ACHN (cell line): ENCODE results near the gene SUSD4.

ENCODE experiments used
- DNase-seq: peaks from one replicate; pipeline ENCODE4 v3.0.0-alpha.2; 2015
- in situ Hi-C: cut with HindIII; loops from 2 replicates; pipeline ENCODE4 v1.10.0; 2017; ENCODE audit warnings: low sequenced_read_pairs, low pct_ligation_motif_present, low pct_unique_long_range_greater_than_20kb

SUSD4 gene

DNA sequence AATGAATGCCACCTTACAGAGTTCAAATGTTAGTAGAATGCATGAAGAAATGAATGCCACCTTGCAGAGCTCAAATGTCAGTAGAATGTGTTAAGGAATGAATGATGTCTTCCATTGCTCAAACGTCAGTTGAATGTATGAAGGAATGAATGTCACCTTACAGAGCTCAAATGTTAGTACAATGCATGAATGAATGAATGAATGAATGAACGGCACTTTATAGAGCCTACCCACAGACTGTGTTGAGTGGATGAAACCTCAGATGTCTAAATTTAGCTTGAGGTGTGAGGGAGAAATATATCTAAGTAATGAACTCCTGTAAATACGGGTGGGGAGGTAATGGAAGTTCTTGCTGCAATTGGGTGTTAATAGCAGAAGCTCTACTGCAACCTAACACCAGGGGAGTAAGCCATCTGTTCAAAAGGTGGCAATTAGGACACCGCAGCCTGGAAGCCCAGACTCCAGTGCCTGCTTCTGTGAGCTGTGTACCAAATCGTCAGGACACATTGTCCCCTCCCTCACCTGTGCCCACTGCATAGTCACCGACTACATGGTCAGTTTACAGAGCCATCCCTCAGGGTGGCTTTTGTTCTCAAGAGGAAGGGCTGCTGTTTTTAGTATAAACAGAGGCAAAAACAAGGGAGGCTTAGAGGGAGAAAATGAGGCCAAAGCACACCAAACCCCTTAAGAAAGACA lies 26.7 kb downstream of the SUSD4 start:
- in situ Hi-C loops = no loop called here
- DNase-seq = no peak

DNA sequence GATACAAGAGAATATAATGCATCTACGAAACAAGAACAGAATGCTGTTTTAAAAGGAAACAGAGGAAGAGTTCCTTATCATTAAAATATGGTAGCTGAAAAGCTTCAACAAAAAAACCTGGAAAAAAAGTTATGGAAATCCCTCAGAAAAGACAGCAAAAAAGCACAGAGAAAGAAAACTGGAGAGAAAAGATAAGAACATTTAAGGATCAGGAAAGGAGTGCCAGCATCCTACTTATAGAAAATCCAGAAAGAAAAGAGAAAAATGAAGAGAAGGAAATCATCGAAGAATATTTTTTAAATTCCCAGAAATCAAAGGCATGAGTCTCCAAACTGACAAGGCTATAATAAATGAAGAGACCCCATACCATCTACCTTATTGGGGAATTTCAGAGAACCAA lies 29.8 kb downstream of the SUSD4 start:
- DNase-seq = no peak
- in situ Hi-C loops = no loop called here

DNA sequence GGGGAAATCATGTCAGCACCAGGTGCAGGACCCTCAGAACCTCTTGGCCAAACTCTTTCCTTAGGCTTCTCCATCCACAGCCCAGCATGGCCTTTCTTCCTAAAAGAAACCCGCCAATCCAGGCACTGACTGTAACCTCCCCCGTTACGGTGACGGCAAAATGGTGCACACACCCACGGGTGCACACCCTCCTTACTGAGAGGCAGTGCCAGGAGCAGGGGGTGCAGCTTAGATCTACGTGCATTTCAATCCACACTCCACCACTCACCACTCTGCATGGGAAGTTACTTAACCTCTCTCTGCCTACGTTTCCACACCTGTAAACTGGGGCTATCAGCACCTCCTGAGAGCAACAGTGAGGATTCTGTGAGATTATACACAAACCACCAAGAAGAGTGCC lies 31.0 kb downstream of the SUSD4 start:
- in situ Hi-C loops = no loop called here
- no peak for DNase-seq

DNA sequence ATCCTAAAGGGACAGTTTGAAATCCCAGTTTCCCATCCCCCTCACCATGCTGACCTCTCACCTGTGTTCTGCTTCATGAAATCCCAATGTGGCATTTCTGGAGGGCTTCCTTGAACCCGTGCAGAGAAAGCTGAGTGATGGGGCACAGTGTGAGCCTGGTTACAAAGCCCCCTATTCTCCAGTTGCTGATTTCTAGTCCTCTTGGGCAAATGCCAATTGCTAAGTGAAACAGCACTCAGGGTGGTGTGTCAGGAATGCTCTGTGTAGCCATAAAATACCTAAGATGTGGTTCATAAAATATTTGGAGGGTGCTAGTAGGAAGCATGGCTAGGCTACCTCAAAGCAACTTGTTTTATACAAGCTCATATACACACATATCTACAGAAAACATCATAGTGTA lies 32.0 kb downstream of the SUSD4 start:
- peak; percentile 54 for DNase-seq
- in situ Hi-C loops = no loop called here

DNA sequence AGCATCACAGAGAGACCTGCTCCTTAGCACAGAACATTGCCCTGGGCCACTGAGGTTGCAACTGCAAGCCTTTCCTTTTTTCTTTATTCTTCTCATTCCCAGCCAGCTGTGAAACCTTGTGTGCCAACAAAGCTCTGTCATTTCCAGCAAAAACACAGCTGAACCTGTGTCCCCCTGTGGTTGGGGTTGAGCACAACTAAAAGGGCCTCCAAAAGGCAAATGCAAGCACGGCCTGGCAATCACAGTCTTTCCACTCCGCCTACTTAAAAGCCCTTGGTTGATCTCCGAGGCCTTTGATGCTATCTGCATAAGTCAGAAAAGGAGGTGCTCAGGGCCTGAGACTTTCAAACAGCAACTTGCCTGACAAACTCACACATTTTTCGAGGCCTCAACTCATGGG lies 32.7 kb downstream of the SUSD4 start:
- DNase-seq = no peak
- in situ Hi-C loops = no loop called here

DNA sequence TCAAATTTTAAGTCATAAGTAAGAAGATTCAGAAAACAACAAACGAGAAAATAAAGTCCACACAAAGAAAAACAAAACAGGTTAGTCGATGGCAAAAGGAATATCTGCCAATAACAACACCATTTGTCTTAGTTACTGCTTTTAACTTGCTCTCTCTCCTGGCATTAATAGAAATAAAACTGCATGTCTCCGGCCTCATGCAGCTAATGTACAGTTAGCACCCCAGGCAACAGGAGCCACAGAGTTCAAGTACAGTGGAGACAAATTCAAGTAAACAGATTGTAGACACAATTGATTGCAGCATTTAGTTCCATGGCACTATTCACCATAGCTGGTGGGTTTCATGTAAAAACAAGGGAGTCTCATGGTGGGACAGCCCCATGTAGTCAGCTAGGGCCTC lies 33.5 kb downstream of the SUSD4 start:
- in situ Hi-C loops = no loop called here

DNA sequence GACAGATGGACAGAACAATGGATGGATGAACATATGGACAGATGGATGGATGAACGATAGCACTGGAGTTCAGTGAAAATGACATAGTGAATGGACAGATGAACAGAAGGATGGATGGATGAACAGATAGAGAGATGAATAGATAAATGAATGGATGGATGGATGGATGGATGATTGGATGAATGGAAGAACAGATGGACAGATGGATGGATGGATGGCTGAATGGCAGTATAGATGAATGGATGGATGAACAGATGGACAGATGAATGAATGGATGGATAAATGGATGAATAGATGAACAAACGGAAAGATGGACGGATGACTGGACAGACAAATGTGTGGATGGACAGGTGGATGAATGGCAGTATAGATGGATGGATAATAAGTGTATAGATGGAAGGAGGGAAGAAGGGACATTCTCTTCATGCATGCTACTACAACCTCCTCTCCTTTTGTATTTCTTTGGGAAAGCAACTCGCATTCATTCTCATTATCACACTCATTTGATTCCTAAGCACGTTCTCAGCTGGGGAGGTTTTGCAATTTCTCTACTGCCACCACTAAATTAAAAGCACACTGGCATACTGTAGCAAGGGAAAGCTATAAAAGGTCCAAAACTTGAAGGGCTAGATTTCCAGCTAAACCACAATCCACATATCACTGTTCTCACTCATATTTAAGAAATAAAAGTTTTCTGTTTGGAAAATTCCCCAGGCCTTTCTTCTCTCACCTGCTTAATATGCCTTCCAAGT lies 34.1 kb downstream of the SUSD4 start:
- DNase-seq = no peak
- in situ Hi-C loops = no loop called here

More for the DNA sequence above, 33.5 kb downstream of the SUSD4 start:
- no peak for DNase-seq

DNA sequence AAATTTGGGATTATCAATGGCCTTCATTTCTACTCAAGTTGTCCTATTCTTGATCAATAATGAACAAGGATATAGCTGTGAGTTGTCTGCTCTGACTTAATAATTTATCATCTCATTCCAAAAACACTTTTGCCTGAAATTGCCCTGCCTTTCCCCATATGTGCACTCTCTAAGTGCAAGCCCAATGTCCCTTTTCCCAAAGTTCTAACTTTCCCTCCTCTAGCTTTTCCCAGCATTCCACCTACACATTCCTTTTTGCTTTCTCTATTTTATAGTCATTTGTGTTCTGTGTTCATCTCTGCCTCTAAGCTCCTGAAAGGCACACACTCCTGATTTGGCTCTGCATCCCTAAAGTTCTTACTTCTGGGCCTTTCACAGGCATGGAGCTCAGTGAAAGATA lies 34.7 kb downstream of the SUSD4 start:
- in situ Hi-C loops = no loop called here
- DNase-seq = no peak

DNA sequence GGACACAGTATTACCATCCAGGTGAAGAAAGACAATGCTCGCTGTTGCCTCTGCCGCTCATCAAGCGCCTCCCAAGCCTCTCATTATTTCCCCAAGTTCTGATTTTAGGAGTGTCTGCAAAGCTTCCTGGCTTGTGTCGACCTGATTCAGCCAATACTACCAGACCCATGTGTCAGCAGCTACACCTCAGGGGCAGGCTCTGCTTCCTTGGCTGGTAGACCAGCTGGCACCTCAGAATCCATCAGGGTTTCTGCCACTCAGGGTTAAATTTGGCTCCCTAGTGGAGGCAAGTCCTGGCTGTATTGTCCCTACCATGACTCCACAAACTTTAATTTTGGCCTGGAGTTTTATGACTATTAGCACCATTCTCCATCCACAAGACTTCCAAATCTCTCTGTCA lies 35.4 kb downstream of the SUSD4 start:
- no peak for DNase-seq
- in situ Hi-C loops = no loop called here

DNA sequence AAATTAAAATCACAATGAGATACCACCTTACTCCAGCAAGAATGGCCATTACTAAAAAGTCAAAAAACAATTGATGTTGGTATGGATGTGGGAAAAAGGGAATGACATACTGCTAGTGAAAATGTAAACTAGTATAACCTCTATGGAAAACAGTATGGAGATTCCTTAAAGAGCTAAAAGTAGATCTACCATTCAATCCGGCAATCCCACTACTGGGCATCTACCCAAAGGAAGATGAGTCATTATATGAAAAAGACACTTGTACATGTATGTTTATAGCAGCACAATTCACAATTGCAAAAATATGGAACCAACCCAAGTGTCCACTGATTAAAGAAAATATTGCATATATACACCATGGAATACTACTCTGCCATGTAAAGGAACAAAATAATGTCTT lies 37.2 kb downstream of the SUSD4 start:
- in situ Hi-C loops = no loop called here
- no peak for DNase-seq

DNA sequence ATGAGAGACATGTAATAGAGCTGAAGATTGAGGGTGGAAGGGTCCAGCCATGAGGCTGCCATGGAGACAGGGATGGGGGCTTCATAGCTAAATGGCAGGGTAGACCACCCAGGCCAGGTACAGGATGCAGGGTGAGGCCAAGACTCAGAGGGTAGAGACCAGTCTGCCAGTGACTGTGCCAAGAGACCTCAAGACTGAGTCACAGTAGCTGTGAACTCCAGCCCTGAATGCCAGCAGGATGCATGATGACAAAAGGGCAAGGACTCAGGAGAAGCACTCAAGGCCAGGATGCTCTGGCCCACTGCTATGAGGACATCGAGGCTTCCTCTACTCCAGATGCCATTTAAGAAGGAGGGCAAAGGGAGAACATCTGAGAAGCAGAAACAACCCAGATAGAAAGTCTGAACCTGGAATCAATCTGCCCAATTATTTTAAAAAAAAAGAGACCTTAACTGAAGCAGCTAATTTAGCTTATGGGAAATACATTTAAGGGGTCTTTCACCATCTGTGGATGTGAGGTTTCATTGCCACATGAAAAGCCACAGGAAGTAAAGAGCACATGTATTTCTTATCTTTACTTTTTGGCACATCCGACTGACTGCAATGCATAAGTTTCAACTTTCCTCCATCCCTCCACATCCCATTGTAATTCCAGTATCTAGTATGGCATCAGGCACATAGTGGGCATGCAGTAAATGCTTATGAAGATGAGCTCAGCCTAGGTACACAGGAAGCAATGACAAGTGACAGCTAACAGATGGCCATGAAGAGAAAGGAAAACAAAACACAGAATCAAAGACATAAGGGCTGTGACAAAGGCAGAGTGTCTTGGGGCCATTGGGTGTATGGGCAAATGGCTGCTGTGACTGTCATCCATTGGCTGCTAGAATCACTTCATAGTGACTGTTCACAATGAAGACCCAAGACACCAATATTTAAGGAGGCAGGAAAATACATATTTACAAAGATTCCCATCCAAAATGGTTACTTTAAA lies 40.2 kb downstream of the SUSD4 start:
- in situ Hi-C loops = no loop called here

DNA sequence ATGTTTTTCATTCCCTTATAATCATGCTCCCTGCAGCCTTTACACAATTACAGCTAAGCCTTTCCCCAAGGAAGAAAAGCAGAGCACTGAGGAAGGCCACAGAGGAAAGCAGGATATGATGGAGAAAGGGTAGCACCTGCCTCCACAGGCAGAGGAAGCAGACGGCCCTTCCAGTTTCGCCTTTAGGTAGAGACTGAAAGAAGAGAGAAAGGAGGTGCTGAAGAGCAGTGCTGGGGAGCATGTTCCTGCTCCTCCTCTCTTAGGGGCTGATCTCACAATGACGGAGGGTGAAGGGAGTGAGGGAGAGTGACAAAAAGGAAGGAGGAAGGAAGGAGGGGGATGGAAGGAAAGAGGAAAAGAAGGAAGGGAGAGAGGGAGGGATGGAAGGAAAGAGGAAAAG lies 41.1 kb downstream of the SUSD4 start:
- no peak for DNase-seq
- in situ Hi-C loops = no loop called here

More for the DNA sequence above, 40.2 kb downstream of the SUSD4 start:
- no peak for DNase-seq

DNA sequence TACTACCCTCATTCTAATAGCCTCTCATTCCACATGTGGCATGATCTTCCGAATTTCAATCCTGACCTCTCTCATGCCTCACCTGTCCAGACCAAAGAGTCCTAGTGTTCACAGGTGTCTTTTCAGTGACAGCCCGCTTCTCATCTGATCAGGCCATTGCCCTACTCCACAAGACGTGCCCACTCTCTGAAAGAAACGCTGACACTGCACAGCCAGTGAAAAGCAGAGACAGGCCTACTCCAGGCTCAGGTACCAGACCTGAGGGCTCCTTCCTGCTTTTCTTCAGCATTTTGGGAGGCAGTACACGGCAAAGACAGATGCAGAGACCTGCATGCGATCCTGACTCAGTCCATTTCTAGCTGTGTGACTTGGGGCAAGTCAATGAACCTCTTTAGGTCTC lies 43.0 kb downstream of the SUSD4 start:
- in situ Hi-C loops = no loop called here

DNA sequence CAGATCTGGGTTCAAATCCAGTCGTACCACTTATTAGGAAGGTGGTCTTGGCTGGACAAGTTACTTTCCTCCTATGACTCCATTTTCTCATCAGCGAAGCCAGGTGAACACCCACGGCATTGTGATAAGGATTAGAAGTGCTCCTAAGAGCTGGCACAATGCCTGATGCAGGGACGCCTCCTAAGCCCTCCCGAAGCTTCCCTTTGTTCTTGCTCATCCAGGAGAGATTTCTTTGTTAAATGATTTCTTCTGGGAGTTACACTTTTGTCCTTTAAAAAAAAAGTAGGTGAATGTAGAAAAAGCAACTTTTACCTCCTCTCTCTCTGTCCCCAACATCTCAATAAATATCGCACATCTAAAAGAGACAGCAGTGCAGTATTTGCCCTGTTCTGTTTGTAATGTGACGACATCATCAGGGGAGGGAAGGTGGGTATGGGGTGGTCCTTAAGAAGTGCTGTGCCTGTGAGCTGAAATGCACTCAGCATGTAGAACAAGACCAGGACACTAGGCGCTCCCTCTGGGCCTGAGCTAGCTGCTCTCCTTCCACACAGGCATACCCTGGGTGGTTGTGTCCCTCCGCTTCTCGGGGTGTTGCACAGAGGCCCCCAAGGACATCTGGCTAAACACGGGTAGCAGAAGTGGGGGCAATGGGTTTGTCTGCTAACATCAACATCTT lies 43.9 kb downstream of the SUSD4 start:
- no peak for DNase-seq

More for the DNA sequence above, 43.0 kb downstream of the SUSD4 start:
- no peak for DNase-seq

DNA sequence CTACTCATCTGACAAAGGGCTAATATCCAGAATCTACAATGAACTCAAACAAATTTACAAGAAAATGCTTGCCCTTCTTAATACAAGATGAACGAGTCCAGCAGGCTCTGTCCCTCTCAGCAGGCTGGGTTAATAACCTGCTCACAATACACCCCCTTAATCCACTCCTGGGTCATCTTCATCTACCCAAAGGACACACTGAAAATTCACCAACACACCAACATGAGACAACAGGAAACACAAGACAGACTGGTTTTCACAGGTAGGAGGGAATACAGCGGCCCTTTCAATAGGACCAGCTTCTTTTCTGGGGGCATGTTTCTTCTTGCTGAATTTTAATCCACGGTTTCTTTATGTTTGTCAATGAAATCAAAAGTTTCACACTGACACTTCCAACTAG lies 44.6 kb downstream of the SUSD4 start:
- DNase-seq = no peak
- in situ Hi-C loops = no loop called here

More for the DNA sequence above, 43.9 kb downstream of the SUSD4 start:
- in situ Hi-C loops = no loop called here

DNA sequence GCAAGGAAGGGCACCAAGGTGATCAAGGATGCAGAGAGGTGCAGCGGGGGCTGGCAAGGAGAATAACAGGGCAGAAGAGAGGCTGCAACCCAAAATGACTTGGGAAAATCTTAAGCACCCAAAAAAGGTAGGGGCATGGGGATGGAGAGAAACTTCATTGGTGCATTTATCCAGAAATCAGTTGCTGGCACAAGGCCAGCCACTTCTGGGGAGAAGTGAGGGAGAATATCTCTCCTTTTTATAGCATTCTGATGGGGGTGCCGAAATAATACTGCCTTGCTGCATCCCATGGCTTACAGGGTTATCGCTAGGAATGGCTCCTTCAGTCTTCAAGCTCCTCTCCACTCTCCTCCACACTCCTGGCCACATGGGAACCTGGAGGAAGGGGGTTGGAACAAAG lies 47.9 kb downstream of the SUSD4 start:
- in situ Hi-C loops = no loop called here
- DNase-seq = no peak

DNA sequence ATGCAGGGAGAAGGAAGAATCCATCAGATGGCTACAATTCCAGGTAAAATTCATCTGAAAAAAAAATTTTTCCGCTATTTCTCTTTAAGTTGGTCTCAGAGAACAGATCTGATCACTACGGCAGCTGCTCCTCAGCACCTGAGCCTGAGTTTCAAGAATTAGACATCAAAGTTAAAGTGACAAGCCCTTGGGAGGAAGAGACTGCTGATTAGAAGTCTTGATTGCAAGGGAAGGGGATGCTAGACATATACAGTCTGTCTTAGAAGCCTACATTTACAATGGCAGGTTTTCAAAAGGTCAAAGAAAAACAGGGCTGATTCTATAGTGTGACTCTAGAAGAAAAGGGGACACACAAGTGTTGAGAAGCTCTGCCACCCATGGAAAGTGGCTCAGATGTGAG lies 48.3 kb downstream of the SUSD4 start:
- in situ Hi-C loops = no loop called here
- no peak for DNase-seq

DNA sequence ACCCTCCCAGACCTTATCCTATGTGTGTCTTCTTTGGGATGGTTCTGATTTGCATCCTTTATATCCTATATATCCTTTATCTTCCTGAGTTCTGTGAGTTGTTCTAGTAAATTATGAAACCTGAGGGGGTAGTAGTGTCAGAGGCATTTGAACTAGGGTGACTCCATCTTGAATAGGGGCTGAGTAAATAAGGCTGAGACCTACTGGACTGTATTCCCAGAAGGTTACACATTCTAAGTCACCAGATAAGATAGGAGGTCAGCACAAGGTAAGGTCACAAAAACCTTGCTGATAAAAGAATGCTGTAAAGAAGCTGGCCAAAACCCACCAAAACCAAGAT lies 50.6 kb downstream of the SUSD4 start:
- in situ Hi-C loops = no loop called here
- no peak for DNase-seq
